Heart left ventricle (tissue), 16 donors: ENCODE data around the gene PTPRU. TPM values are rescaled to one million over a fixed set of nuclear protein-coding genes. Genes with fewer than 3 reads are reported as not detected.
A peak's percentile ranks its signal among the peaks of the same experiment; 100 is the strongest.

Source experiments
- ATAC-seq, 4 donors: fragments of 200-7000 bp; cut with Tn5 transposase; one replicate each; pipeline ENCODE4 v1.9.1; 2020 to 2022; ENCODE audit warnings: moderate library complexity in 4 of 4, mild to moderate bottlenecking in 3 of 4, moderate number of reproducible peaks in 1 of 4
- DNase-seq, 5 donors: peaks; one replicate each; pipeline ENCODE4 v3.0.0-alpha.2; 2020
- H3K27ac ChIP-seq, 12 donors: fragments of 200-600 bp; sonication (generic) in 4 of 12; one replicate each; pipeline versions ENCODE4 v1.5.0 to v1.8.0; 2016 to 2022; ENCODE audit warnings: mild to moderate bottlenecking in 2 of 12
- H3K27me3 ChIP-seq, 9 donors: fragments of 200-600 bp; sonication (generic) in 2 of 9; one replicate each; pipeline versions ENCODE4 v1.5.1 to v1.8.0; 2016 to 2022; ENCODE audit warnings: mild to moderate bottlenecking in 3 of 9
- H3K36me3 ChIP-seq, 9 donors: fragments of 200-600 bp; sonication (generic) in 2 of 9; one replicate each; pipeline versions ENCODE4 v1.5.0 to v1.8.0; 2018 to 2022; ENCODE audit warnings: mild to moderate bottlenecking in 2 of 9
- H3K4me1 ChIP-seq, 12 donors: fragments of 200-600 bp; sonication (generic) in 4 of 12; one replicate each; pipeline versions ENCODE4 v1.5.0 to v1.8.0; 2016 to 2022; ENCODE audit warnings: mild to moderate bottlenecking in 3 of 12
- H3K4me3 ChIP-seq, 12 donors: fragments of 200-600 bp; sonication (generic) in 4 of 12; one replicate each; pipeline versions ENCODE4 v1.5.0 to v1.8.0; 2017 to 2022; ENCODE audit warnings: mild to moderate bottlenecking in 9 of 12, moderate library complexity in 4 of 12
- H3K9me3 ChIP-seq, 12 donors: fragments of 200-600 bp; sonication (generic) in 4 of 12; one replicate each; pipeline versions ENCODE4 v1.5.0 to v1.8.0; 2016 to 2022; ENCODE audit warnings: mild to moderate bottlenecking in 1 of 12
- POLR2A ChIP-seq, 2 donors: fragments of 450-650 bp; IDR thresholded peaks; one replicate each; pipeline ENCODE4 v1.6.1; 2017; ENCODE audit warnings: antibody characterized with exemption in 2 of 2, mild to moderate bottlenecking in 2 of 2, moderate library complexity in 2 of 2
- WGBS, 4 donors: extraction: QIAGEN DNeasy Blood & Tissue Kit in 2 of 4; methylation state at CpG; one replicate each; pipeline versions ENCODE4 v1.1.5 to v1.1.7; 2013 to 2018; 5-methylcytosine and 5-hydroxymethylcytosine counted together
- intact Hi-C, 10 donors: fragments of 100-400 bp; cut with DNase I; formaldehyde crosslinking; loops; one replicate each; pipeline versions ENCODE4 v1.11.1 to v1.14.2; 2022
- polyA plus RNA-seq, 2 donors: library from polyadenylated mRNA; stranded (reverse); fragments of 200-250 nt; gene quantifications; one replicate each; pipeline ENCODE4 v1.2.3, GENCODE V29; 2013
- total RNA-seq, 9 donors: library from RNA; depleted of rRNA in 2 of 9; stranded (reverse); fragments of >200 nt in 2 of 9; fragmentation: NEBNext Ultra II Directional in 3 of 9; extraction: Animal tissue kit (Norgen Biotek cat#: 25700) in 3 of 9; gene quantifications; one replicate each; pipeline versions ENCODE4 v1.1.0 to v1.2.4, GENCODE V29; 2016 to 2023
- TF ChIP-seq, protein P1 (sequence below), 12 donors: fragments of 200-600 bp; sonication (generic) in 4 of 12; IDR thresholded peaks; one replicate each; pipeline versions ENCODE4 v1.5.0 to v1.8.0; 2018 to 2022; ENCODE audit warnings: antibody characterized with exemption in 12 of 12, mild to moderate bottlenecking in 5 of 12
- donor health status: ischemic (EF 13 %, LVEDD 7.1; RV severe dilation, severe dysfunction).
- donor health status: healthy with polysubstance abuse.
- donor health status: DM: no; HTN: yes; CAD: no.
- donor health status: DM: no; HTN: no; CAD: no.
- donor health status: ischemic (EF 25% LVEDD 6.9; RV normal size, moderate dysfunction).
- donor health status: ischemic (EF 25% LVEDD 5.7; RV mildly dilated, moderate dysfunction).
- donor health status: healthy.
- donor health status: DM: yes; HTN: yes; CAD: no.
- donor health status: ischemic (EF 35%, LVEDD 5.7; RV mildly dilated, moderate dysfunction).
- donor health status: nonischemic (EF 11% LVEDD 7.7; RV severe dilation, severe dysfunction).
- donor health status: DM: yes; HTN: yes; CAD: no.
- donor health status: PGD.
- donor health status: ischemic (EF 29% LVEDD 5.4; RV normal size, mild dysfunction).
- donor health status: nonischemic (EF 23%, LVEDD 6.1; RV moderate dilation, normal function).

PTPRU gene
- total and polyA plus RNA-seq, 11 donors = 7.1 to 59.9 (median 16.2) TPM

DNA sequence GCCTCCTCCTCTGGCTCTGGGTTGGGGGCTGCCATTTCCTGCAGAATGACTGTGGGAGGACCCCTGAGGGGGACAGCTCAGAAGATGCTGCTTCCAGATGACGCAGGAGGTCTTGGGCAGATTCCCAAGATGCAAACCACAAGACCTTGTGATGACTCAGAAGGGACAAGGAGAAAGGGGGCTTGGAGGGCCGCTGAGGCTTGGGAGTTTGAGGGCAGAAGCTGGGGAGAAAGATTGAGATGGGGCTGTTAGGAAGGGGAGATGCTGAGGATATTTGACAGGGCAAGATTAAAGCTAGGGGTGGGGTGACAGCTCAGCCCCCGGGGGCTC lies 7.5 kb downstream of the PTPRU start:
- H3K27me3 ChIP-seq = peaks cover 0 to 6% (median 0%) of the 10 kb centered on the region in 9 donors
- H3K9me3 ChIP-seq = no peaks in the 10 kb centered on the region
- H3K4me3 ChIP-seq = no peak overlapping the region
- H3K36me3 ChIP-seq = no peaks in the 10 kb centered on the region
- ATAC-seq (no peak), DNase-seq (no peak)
- TF ChIP-seq POLR2A (IDR thresholded peaks at IDR 0.05) = no peak
- TF ChIP-seq, protein P1, sequence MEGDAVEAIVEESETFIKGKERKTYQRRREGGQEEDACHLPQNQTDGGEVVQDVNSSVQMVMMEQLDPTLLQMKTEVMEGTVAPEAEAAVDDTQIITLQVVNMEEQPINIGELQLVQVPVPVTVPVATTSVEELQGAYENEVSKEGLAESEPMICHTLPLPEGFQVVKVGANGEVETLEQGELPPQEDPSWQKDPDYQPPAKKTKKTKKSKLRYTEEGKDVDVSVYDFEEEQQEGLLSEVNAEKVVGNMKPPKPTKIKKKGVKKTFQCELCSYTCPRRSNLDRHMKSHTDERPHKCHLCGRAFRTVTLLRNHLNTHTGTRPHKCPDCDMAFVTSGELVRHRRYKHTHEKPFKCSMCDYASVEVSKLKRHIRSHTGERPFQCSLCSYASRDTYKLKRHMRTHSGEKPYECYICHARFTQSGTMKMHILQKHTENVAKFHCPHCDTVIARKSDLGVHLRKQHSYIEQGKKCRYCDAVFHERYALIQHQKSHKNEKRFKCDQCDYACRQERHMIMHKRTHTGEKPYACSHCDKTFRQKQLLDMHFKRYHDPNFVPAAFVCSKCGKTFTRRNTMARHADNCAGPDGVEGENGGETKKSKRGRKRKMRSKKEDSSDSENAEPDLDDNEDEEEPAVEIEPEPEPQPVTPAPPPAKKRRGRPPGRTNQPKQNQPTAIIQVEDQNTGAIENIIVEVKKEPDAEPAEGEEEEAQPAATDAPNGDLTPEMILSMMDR (IDR thresholded peaks at IDR 0.05) = no peak
- WGBS, 4 donors = 41 to 63% (median 58%) methylated on average over 3 of the region's 3 CpGs
- intact Hi-C loops = loop anchor here in 6 of 10 donors (5.0 to 10.0 kb wide), 6 partner anchors 91 to 1138 kb away; no protein-coding TSS in a partner anchor
- no peak overlapping the region for H3K27ac ChIP-seq
- H3K4me1 ChIP-seq = peaks cover 0 to under 1% (median 0%) of the 10 kb centered on the region in 12 donors

- intact Hi-C loops = loop anchor here in 5 of 10 donors (5.0 to 10.0 kb wide), 6 partner anchors 90 to 460 kb away; no protein-coding TSS in a partner anchor
- H3K27me3 ChIP-seq = peaks cover 0 to 4% (median 0%) of the 10 kb centered on the region in 9 donors
- ATAC-seq = peak in 1 of 4 donors; percentile 4
- DNase-seq = no peak
- H3K36me3 ChIP-seq = no peaks in the 10 kb centered on the region
- WGBS, 4 donors = 75 to 89% (median 80%) methylated on average over 5 to 6 of the region's 6 CpGs
- H3K27ac ChIP-seq = no peak overlapping the region
- no peaks in the 10 kb centered on the region for H3K4me1 ChIP-seq
- H3K4me3 ChIP-seq = no peak overlapping the region
- TF ChIP-seq POLR2A (IDR thresholded peaks at IDR 0.05) = no peak
- TF ChIP-seq, protein P1 (IDR thresholded peaks at IDR 0.05) = no peak
- H3K9me3 ChIP-seq = no peaks in the 10 kb centered on the region
These were observed 8.9 kb downstream of the PTPRU start for GRCh38 chr1:29245261-29245660.

GRCh38 chr1:29245876-29246275 lies 9.6 kb downstream of the PTPRU start:
- WGBS, 4 donors = 61 to 90% (median 68%) methylated on average over 4 to 5 of the region's 5 CpGs
- intact Hi-C loops = loop anchor here in 5 of 10 donors (5.0 to 10.0 kb wide), 6 partner anchors 89 to 459 kb away; no protein-coding TSS in a partner anchor

GRCh38 chr1:29247044-29247443 lies 10.7 kb downstream of the PTPRU start:
- ATAC-seq (peak in 1 of 4 donors; percentile 8), DNase-seq (no peak)
- Histone ChIP-seq H3K9me3 (no peaks in the 10 kb centered on the region), H3K36me3 (no peaks in the 10 kb centered on the region), H3K27me3 (peaks cover 0 to 4% (median 0%) of the 10 kb centered on the region in 9 donors), H3K4me1 (no peaks in the 10 kb centered on the region), H3K27ac (no peak overlapping the region), H3K4me3 (no peak overlapping the region)
- TF ChIP-seq POLR2A (IDR thresholded peaks at IDR 0.05) = no peak
- TF ChIP-seq, protein P1 (IDR thresholded peaks at IDR 0.05) = no peak
- intact Hi-C loops = loop anchor here in 5 of 10 donors (5.0 to 10.0 kb wide), 6 partner anchors 88 to 458 kb away; no protein-coding TSS in a partner anchor
- 50 to 73% (median 66%) methylated on average over 1 to 3 of the region's 3 CpGs for WGBS, 4 donors

More at GRCh38 chr1:29245876-29246275, 9.6 kb downstream of the PTPRU start:
- Histone ChIP-seq H3K9me3 (no peaks in the 10 kb centered on the region), H3K36me3 (no peaks in the 10 kb centered on the region), H3K27me3 (peaks cover 0 to 4% (median 0%) of the 10 kb centered on the region in 9 donors), H3K4me1 (no peaks in the 10 kb centered on the region), H3K27ac (no peak overlapping the region), H3K4me3 (no peak overlapping the region)
- peak in 3 of 4 donors; percentile 47 to 63 (median 60) for ATAC-seq
- no peak for DNase-seq
- TF ChIP-seq POLR2A (IDR thresholded peaks at IDR 0.05) = no peak
- TF ChIP-seq, protein P1 (IDR thresholded peaks at IDR 0.05) = peak in 7 of 12 donors; percentile 23 to 49 (median 33)
